ENCODE results near the gene TGM1. TPM values are rescaled to one million over a fixed set of nuclear protein-coding genes. Genes with fewer than 3 reads are reported as not detected.

Gene TGM1
- total RNA-seq, 1 experiment from 2014 or later: 26.2 TPM

DNA sequence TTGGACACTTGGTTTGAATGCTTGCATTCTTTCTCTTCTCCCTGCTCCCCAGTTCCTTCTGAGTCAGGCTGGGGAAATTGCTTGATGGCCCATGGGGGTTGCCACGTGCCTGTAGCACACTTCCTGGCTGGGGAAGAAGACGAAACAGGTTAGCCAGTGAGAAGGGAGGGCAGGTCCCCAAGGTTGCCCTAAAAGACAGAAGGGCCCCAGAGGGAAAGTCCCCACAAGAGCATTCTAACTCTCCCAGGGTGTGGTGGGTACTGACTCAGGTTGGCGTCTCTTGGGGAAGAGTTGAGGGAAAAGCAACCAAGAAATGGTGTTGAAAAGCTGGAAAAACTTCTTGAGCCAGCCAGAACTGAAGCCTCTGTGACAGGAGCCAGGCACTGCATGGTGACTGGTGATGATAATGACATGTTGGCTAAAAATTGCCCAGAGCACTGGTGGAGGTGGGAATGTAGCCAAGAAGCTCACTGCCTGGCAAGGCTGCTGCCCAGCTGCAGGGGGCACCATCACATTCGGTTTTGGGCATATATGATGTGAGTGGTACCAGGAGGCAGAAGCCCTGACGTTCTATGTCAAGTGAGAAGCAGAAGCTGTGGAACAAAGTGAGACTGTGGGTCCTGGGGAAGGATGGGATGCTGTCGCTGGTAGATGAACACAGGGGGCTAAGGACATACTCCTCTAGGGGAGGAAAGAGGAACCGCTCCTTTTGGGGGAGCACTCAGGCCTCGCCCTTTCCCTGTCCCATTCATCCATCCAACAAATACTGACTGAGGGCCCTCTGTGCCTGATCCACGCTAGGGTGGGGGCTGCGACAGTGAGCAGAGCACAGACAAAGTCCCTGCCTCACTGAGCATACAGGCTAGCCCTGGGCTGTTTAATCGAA is 16.6 kb upstream of the TGM1 start:
- TF ChIP-seq, protein P1, sequence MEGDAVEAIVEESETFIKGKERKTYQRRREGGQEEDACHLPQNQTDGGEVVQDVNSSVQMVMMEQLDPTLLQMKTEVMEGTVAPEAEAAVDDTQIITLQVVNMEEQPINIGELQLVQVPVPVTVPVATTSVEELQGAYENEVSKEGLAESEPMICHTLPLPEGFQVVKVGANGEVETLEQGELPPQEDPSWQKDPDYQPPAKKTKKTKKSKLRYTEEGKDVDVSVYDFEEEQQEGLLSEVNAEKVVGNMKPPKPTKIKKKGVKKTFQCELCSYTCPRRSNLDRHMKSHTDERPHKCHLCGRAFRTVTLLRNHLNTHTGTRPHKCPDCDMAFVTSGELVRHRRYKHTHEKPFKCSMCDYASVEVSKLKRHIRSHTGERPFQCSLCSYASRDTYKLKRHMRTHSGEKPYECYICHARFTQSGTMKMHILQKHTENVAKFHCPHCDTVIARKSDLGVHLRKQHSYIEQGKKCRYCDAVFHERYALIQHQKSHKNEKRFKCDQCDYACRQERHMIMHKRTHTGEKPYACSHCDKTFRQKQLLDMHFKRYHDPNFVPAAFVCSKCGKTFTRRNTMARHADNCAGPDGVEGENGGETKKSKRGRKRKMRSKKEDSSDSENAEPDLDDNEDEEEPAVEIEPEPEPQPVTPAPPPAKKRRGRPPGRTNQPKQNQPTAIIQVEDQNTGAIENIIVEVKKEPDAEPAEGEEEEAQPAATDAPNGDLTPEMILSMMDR (IDR thresholded peaks at IDR 0.05; ENCODE audit: unreplicated experiment): no peak
- POLR2A ChIA-PET: interaction anchor here (0.8 to 9.2 kb wide), 8 partner anchors 7 to 724 kb away, joined by 3 to 115 read pairs (median 5); partner anchors contain the start of genes DHRS1, NOP9, RABGGTA and TINF2
- peaks cover 29% of the 10 kb centered on the region for H3K4me1 Mint-ChIP-seq (ENCODE audit: insufficient read depth, unreplicated experiment)
- BruUV-seq (replicated peaks): no TSS peak
- intact Hi-C loops (cut with micrococcal nuclease): no loop called here
- DNase-seq (ENCODE audit: unreplicated experiment): peak; percentile 57
- H3K4me3 Mint-ChIP-seq (ENCODE audit: unreplicated experiment): no peak overlapping the region
- H3K27me3 Mint-ChIP-seq (ENCODE audit: insufficient read depth, unreplicated experiment): no peaks in the 10 kb centered on the region
- peak overlapping the region; percentile 47 for H3K27ac Mint-ChIP-seq (ENCODE audit: low read depth, unreplicated experiment)
- H3K9me3 Mint-ChIP-seq (ENCODE audit: unreplicated experiment): peaks cover 7% of the 10 kb centered on the region
- peaks cover 7% of the 10 kb centered on the region for H3K36me3 Mint-ChIP-seq (ENCODE audit: insufficient read depth, unreplicated experiment)
- CTCF ChIA-PET: interaction anchor here (0.6 to 32.3 kb wide), 11 partner anchors 9 to 151 kb away, joined by 4 to 457 read pairs (median 6); partner anchors contain the start of genes CIDEB, DHRS1, LTB4R2 and NOP9

DNA sequence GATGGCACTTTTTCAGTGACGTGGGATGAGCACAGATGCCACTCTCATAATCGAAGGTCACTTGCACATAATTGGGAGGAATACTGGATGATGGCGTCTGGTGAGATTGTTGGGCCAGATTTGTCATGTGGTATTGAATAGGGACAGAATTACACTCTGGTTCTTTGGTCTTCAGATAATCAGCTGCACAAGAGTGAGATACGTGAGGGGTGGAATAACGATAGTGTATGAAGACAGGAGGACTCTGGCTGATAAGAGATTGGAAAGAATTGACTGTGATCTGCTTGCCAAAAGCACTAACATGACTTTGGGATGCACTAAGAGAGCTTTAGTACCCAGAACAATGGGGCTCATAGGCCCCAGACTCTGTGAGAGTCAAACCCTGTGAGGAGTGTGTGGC is 15.4 kb upstream of the TGM1 start:
- H3K36me3 Mint-ChIP-seq (ENCODE audit: insufficient read depth, unreplicated experiment): peaks cover 7% of the 10 kb centered on the region
- H3K4me3 Mint-ChIP-seq (ENCODE audit: unreplicated experiment): no peak overlapping the region
- no TSS peak for BruUV-seq (replicated peaks)
- no peaks in the 10 kb centered on the region for H3K27me3 Mint-ChIP-seq (ENCODE audit: insufficient read depth, unreplicated experiment)
- peak overlapping the region; percentile 47 for H3K27ac Mint-ChIP-seq (ENCODE audit: low read depth, unreplicated experiment)
- DNase-seq (ENCODE audit: unreplicated experiment): no peak
- TF ChIP-seq, protein P1 (IDR thresholded peaks at IDR 0.05; ENCODE audit: unreplicated experiment): no peak
- POLR2A ChIA-PET: interaction anchor here (1.2 to 6.2 kb wide), 3 partner anchors 12 to 36 kb away, joined by 3 to 65 read pairs (median 7); partner anchors contain the start of genes DHRS1, NOP9 and TINF2
- peaks cover 40% of the 10 kb centered on the region for H3K4me1 Mint-ChIP-seq (ENCODE audit: insufficient read depth, unreplicated experiment)
- intact Hi-C loops (cut with micrococcal nuclease): no loop called here
- peaks cover 7% of the 10 kb centered on the region for H3K9me3 Mint-ChIP-seq (ENCODE audit: unreplicated experiment)
- CTCF ChIA-PET: interaction anchor here (0.5 to 32.3 kb wide), 8 partner anchors 14 to 1426 kb away, joined by 3 to 457 read pairs (median 5); partner anchors contain the start of genes CIDEB, DHRS1, LTB4R2 and NOP9

DNA sequence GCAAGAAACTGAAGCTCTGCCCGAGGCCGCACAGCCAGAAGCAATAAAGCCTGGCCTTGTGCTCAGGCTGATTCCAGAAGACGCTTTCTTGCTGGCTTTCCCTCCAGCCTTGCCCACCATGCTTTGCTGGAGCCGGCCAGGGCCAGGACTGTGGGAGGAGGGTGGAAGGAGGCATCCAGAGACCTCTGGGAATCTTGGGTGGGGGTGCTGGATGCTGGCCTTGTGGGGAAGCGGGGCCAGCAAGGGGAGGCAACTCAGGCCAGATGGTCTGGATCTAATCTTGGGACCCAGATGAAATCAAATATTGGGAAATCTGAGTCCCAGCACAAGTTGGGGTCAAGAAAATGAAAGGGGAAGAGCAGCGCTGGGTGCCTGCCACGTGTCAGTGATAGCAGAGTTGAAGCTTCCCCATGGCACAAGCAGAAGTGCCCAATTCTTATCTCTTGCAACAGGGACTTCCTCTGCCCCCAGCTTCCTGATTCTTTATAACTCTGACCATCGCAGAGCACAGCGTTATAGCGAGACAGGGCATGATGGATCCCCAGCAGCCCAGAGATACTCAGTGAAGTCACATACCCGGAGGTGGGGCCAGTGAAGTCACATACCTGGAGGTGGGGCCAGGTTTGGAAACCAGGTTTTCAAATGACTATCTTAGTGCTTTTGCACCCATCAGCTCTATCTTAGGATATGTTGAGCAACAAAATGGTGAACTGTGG is 14.8 kb upstream of the TGM1 start:
- Mint-ChIP-seq H3K9me3 (ENCODE audit: unreplicated experiment) (peaks cover 7% of the 10 kb centered on the region), H3K4me1 (ENCODE audit: insufficient read depth, unreplicated experiment) (peaks cover 46% of the 10 kb centered on the region), H3K36me3 (ENCODE audit: insufficient read depth, unreplicated experiment) (peaks cover 7% of the 10 kb centered on the region), H3K27ac (ENCODE audit: low read depth, unreplicated experiment) (peak overlapping the region; percentile 47), H3K4me3 (ENCODE audit: unreplicated experiment) (no peak overlapping the region), H3K27me3 (ENCODE audit: insufficient read depth, unreplicated experiment) (no peaks in the 10 kb centered on the region)
- no TSS peak for BruUV-seq (replicated peaks)
- ChIA-PET POLR2A (interaction anchor here (1.1 to 9.5 kb wide), 5 partner anchors 13 to 35 kb away, joined by 3 to 146 read pairs (median 4); partner anchors contain the start of gene TINF2), CTCF (interaction anchor here (0.6 to 32.3 kb wide), 6 partner anchors 21 to 1425 kb away, joined by 3 to 457 read pairs (median 4); partner anchors contain the start of genes CIDEB, DHRS1, LTB4R2 and NOP9)
- TF ChIP-seq, protein P1 (IDR thresholded peaks at IDR 0.05; ENCODE audit: unreplicated experiment): no peak
- no peak for DNase-seq (ENCODE audit: unreplicated experiment)
- intact Hi-C loops (cut with micrococcal nuclease): no loop called here

All from MCF 10A (cell line).